ENCODE results near the gene SIL1. TPM values are rescaled to one million over a fixed set of nuclear protein-coding genes. Genes with fewer than 3 reads are reported as not detected.

Gene SIL1
- total RNA-seq, 1 experiment from 2014 or later: 114 TPM

DNA sequence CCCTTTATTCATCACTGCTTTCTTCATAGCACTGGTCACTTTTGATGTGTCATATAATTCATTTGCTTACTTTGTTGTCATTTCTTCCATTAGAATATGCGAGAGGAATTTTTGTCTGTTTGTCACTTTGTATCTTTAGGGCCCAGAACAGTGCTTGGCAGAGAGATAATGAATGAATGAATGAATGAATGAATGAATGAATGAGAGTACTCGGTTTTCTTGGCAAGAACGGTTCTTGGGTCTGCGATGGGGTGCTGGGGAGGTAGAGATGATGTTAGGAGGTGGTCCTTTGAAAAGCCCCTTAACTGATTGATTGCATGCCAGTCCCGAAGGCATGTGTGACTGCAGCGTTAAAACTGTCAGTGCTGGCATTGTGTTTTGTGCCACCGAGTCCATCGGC, 270.6 kb downstream of the SIL1 start:
- intact Hi-C loops (cut with micrococcal nuclease): no loop called here
- H3K9me3 Mint-ChIP-seq (ENCODE audit: unreplicated experiment): no peaks in the 10 kb centered on the region
- peaks cover 97% of the 10 kb centered on the region for H3K36me3 Mint-ChIP-seq (ENCODE audit: insufficient read depth, unreplicated experiment)
- no TSS peak for BruUV-seq (replicated peaks)
- no peaks in the 10 kb centered on the region for H3K4me1 Mint-ChIP-seq (ENCODE audit: insufficient read depth, unreplicated experiment)
- TF ChIP-seq, protein P1, sequence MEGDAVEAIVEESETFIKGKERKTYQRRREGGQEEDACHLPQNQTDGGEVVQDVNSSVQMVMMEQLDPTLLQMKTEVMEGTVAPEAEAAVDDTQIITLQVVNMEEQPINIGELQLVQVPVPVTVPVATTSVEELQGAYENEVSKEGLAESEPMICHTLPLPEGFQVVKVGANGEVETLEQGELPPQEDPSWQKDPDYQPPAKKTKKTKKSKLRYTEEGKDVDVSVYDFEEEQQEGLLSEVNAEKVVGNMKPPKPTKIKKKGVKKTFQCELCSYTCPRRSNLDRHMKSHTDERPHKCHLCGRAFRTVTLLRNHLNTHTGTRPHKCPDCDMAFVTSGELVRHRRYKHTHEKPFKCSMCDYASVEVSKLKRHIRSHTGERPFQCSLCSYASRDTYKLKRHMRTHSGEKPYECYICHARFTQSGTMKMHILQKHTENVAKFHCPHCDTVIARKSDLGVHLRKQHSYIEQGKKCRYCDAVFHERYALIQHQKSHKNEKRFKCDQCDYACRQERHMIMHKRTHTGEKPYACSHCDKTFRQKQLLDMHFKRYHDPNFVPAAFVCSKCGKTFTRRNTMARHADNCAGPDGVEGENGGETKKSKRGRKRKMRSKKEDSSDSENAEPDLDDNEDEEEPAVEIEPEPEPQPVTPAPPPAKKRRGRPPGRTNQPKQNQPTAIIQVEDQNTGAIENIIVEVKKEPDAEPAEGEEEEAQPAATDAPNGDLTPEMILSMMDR (IDR thresholded peaks at IDR 0.05; ENCODE audit: unreplicated experiment): no peak
- ChIA-PET POLR2A (no interaction called here), CTCF (interaction anchor here (0.5 kb wide), 1 partner anchor 284 kb away, joined by 4 read pairs; no protein-coding TSS in a partner anchor)
- H3K27me3 Mint-ChIP-seq (ENCODE audit: insufficient read depth, unreplicated experiment): no peaks in the 10 kb centered on the region
- H3K27ac Mint-ChIP-seq (ENCODE audit: low read depth, unreplicated experiment): no peak overlapping the region
- no peak overlapping the region for H3K4me3 Mint-ChIP-seq (ENCODE audit: unreplicated experiment)
- no peak for DNase-seq (ENCODE audit: unreplicated experiment)

- intact Hi-C loops (cut with micrococcal nuclease): no loop called here
- H3K36me3 Mint-ChIP-seq (ENCODE audit: insufficient read depth, unreplicated experiment): peaks cover 97% of the 10 kb centered on the region
- BruUV-seq (replicated peaks): no TSS peak
- POLR2A ChIA-PET: no interaction called here
- H3K27ac Mint-ChIP-seq (ENCODE audit: low read depth, unreplicated experiment): no peak overlapping the region
- H3K9me3 Mint-ChIP-seq (ENCODE audit: unreplicated experiment): no peaks in the 10 kb centered on the region
- CTCF ChIA-PET: interaction anchor here (0.5 to 0.6 kb wide), 2 partner anchors 39 to 284 kb away, joined by 3 to 4 read pairs; no protein-coding TSS in a partner anchor
- TF ChIP-seq, protein P1 (IDR thresholded peaks at IDR 0.05; ENCODE audit: unreplicated experiment): no peak
- H3K4me1 Mint-ChIP-seq (ENCODE audit: insufficient read depth, unreplicated experiment): no peaks in the 10 kb centered on the region
- no peak overlapping the region for H3K4me3 Mint-ChIP-seq (ENCODE audit: unreplicated experiment)
- H3K27me3 Mint-ChIP-seq (ENCODE audit: insufficient read depth, unreplicated experiment): no peaks in the 10 kb centered on the region
- no peak for DNase-seq (ENCODE audit: unreplicated experiment)
These were observed 271.3 kb downstream of the SIL1 start for GRCh38 chr5:138926688-138927448.

DNA sequence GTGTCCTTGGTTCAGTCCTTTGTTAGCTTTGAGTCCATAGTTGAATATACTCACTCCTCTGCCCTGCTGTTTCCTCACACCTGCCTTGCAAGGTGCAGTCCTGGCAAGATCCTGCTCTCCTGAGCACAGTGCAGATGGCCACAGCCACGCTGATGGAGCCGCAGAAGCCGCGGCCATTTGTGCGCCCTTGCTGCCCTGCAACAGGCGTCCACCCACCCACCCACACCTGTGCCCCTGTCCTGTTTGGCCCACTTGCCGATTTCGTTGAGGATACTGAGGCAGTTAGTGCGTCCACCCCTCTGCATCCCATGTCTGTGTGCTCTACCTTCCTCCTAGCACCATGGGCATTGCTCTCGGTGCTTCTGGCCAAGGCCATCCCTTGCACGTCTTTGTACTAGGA, 271.9 kb downstream of the SIL1 start:
- BruUV-seq (replicated peaks): no TSS peak
- no peak overlapping the region for H3K27ac Mint-ChIP-seq (ENCODE audit: low read depth, unreplicated experiment)
- intact Hi-C loops (cut with micrococcal nuclease): no loop called here
- TF ChIP-seq, protein P1 (IDR thresholded peaks at IDR 0.05; ENCODE audit: unreplicated experiment): no peak
- no peaks in the 10 kb centered on the region for H3K27me3 Mint-ChIP-seq (ENCODE audit: insufficient read depth, unreplicated experiment)
- H3K36me3 Mint-ChIP-seq (ENCODE audit: insufficient read depth, unreplicated experiment): peaks cover 97% of the 10 kb centered on the region
- POLR2A ChIA-PET: interaction anchor here (0.6 to 1.2 kb wide), 2 partner anchors 11 to 17 kb away, joined by 3 to 5 read pairs; no protein-coding TSS in a partner anchor
- CTCF ChIA-PET: interaction anchor here (1.0 kb wide), 1 partner anchor 29 kb away, joined by 4 read pairs; no protein-coding TSS in a partner anchor
- no peak overlapping the region for H3K4me3 Mint-ChIP-seq (ENCODE audit: unreplicated experiment)
- no peak for DNase-seq (ENCODE audit: unreplicated experiment)
- H3K9me3 Mint-ChIP-seq (ENCODE audit: unreplicated experiment): no peaks in the 10 kb centered on the region
- no peaks in the 10 kb centered on the region for H3K4me1 Mint-ChIP-seq (ENCODE audit: insufficient read depth, unreplicated experiment)

DNA sequence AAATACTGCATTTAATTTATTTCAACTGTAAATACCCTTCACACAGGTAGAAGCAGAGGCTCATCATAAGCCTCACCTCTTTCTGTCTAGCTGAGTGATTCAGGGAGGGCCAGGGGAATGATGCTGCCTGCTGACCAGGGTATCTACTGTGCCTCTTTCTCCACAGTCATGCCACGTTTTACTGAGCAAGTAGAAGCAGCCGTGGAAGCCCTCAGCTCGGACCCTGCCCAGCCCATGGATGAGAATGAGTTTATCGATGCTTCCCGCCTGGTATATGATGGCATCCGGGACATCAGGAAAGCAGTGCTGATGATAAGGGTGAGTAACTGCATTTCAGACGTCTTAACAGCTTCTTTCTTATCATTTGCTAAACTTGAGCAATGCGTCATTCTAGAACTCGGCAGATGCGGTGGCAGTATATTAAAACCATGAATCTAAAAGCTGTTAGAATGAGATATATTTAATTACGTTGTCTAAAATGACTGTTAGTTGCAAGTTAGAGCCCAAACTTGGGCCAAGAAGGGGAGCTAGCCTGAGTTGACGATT, 273.0 kb downstream of the SIL1 start:
- TF ChIP-seq, protein P1 (IDR thresholded peaks at IDR 0.05; ENCODE audit: unreplicated experiment): no peak
- no peak for DNase-seq (ENCODE audit: unreplicated experiment)
- Mint-ChIP-seq H3K27ac (ENCODE audit: low read depth, unreplicated experiment) (no peak overlapping the region), H3K36me3 (ENCODE audit: insufficient read depth, unreplicated experiment) (peaks cover 97% of the 10 kb centered on the region), H3K4me1 (ENCODE audit: insufficient read depth, unreplicated experiment) (no peaks in the 10 kb centered on the region), H3K4me3 (ENCODE audit: unreplicated experiment) (no peak overlapping the region), H3K27me3 (ENCODE audit: insufficient read depth, unreplicated experiment) (no peaks in the 10 kb centered on the region), H3K9me3 (ENCODE audit: unreplicated experiment) (no peaks in the 10 kb centered on the region)
- intact Hi-C loops (cut with micrococcal nuclease): no loop called here
- CTCF ChIA-PET: interaction anchor here (1.0 to 1.7 kb wide), 2 partner anchors 30 to 101 kb away, joined by 4 read pairs; no protein-coding TSS in a partner anchor
- BruUV-seq (replicated peaks): no TSS peak
- POLR2A ChIA-PET: interaction anchor here (1.2 kb wide), 1 partner anchor 10 kb away, joined by 3 read pairs; no protein-coding TSS in a partner anchor

Data from MCF 10A (cell line).